Renal cortical epithelial cell (primary cell): Measurements from ENCODE around the gene CFAP52. TPM values are rescaled to one million over a fixed set of nuclear protein-coding genes. Genes with fewer than 3 reads are reported as not detected.
"Not testable (repeated sequence)": the region's sequence is repeated elsewhere in the genome, so short reads cannot be mapped to it uniquely, and the experiment has no call there.

Experiments
- DNase-seq: peaks from one replicate; pipeline ENCODE4 v3.0.0-alpha.2; 2011; ENCODE audit warnings: low read depth
- total RNA-seq: library from RNA; depleted of rRNA; stranded (reverse); fragments of >200 nt; gene quantifications from 2 replicates; pipeline ENCODE4 v1.2.3, GENCODE V29; 2014

Gene CFAP52, protein sequence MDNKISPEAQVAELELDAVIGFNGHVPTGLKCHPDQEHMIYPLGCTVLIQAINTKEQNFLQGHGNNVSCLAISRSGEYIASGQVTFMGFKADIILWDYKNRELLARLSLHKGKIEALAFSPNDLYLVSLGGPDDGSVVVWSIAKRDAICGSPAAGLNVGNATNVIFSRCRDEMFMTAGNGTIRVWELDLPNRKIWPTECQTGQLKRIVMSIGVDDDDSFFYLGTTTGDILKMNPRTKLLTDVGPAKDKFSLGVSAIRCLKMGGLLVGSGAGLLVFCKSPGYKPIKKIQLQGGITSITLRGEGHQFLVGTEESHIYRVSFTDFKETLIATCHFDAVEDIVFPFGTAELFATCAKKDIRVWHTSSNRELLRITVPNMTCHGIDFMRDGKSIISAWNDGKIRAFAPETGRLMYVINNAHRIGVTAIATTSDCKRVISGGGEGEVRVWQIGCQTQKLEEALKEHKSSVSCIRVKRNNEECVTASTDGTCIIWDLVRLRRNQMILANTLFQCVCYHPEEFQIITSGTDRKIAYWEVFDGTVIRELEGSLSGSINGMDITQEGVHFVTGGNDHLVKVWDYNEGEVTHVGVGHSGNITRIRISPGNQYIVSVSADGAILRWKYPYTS
- 1.3 TPM in 1 of 2 replicates, not detected in the other for total RNA-seq

DNA sequence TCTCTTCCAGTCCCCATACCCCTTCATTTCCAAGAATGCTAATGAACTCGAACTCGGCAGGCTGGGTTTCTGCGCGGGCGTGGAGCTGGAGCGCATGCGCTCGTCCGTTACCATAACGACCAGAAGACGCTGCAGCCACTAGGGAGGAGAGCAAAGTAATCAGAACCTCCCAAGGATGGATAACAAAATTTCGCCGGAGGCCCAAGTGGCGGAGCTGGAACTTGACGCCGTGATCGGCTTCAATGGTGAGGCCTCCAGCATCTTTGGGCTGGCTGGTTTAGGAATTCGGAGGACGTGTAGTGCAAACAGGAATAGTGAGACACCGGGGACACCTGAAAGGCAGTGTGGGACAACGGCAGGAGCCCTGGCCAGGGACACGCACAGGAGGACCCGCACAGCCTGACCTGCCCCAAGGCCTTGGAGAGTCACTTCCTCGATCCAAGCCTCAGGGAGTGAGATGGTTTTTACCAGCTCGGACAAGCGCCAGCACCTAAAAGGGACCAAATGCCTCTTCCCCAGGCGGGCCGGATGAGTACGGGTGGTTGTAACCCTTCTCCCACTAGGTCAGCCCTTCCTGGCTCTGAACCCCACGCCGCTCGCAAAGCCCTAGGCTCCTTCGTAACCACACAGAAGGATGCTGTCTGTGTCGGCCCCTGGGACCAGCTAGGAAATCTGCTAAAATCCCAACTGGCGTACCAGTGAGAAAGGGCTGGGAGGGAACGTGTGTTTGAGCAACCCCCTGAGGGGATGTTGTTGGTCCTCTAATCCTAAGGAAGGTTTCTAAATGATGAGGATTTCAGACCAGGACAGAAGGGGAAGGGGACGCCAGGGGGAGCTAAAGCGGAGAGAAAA is at the start of gene CFAP52:
Gene CFAP52, plus strand, starts transcription at position 122 of the 852 bp plus-strand sequence. Its CDS starts 54 bp downstream, at position 176.
- DNase-seq: peak; percentile 63

DNA sequence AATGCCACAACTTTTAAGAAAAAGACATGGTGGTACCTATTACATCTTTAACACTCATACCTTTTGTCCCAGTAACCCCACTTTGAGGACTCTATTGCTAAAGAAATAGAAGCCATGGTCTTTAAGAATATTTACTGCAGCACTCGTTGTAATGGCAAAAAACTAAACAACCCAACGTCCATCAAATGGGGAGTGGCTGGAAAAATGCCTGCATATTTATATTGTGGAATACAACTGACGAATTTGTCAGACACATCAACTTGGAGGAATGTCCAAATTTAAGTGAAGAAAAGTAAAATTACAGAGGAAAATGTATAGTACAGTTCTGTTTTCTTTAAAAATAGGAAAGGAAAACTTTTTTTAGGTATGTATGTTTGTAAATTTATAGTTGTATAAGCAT is 48.7 kb upstream of the CFAP52 start:
- DNase-seq: no peak

DNA sequence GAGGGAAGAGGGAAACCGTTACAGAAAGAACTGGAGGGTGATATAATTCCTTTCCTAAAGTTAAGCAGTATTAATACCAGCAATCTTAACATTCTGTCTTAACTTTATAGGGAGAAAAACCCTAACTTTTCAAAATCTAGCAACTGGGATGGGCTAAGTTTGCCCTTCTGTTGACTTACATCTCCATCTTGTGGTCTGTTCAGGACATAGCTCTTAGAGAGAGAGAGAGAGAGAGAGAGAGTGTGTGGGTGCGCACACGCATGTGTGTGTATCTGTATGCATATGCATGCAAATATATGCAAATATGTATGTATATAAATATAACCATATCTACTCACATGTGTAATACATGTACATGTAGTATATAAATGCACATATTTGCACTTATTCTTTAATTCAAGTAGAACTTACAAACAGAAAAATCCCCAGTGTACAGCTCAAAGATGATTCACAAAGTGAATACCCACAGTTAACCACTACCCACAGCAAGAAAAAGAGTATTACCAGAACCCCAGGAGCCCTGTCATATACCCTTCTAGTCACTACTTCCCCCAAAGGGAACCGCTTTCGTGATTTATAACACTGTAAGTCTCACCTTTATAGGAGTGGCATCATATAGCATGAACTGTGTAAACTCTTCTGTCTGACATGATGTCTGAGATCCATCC is 47.3 kb upstream of the CFAP52 start:
- DNase-seq: peak; percentile 15

DNA sequence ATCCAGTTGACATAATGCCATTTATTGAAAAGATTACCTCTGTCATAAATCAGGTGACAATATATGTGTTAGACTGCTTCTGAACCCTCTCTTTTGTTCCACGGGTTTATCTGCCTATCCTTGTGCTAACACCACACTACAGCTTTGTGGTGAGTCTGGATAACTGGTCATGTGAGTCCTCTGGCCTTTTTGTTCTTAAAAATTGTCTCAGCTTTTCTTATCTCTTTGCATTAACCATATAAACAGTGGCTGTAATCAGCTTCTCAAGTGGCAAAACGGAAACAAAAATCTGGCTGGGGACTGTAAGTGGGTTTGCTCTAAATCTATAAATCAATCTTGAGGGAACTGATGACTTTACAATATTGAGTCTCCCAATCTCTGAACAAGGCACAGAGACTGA is 45.4 kb upstream of the CFAP52 start:
- DNase-seq: no peak

DNA sequence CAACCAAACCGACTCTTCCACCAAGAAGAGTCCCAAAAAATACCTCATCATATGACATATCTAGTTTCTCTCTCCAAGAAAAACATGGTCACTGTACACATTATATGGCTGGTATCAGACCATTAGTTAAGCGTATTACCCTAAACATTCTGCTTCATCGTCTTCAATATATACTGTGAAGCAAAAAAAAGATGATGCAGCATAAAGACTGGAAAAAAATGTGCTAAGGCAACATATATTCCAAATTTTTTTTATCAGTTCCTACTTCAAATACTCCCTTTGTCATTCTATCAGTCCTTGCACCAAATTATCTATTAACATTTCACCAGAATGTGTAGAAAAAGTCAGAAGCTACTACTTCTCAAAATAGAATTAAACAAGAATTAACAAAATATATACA is 43.7 kb upstream of the CFAP52 start:
- DNase-seq: no peak

DNA sequence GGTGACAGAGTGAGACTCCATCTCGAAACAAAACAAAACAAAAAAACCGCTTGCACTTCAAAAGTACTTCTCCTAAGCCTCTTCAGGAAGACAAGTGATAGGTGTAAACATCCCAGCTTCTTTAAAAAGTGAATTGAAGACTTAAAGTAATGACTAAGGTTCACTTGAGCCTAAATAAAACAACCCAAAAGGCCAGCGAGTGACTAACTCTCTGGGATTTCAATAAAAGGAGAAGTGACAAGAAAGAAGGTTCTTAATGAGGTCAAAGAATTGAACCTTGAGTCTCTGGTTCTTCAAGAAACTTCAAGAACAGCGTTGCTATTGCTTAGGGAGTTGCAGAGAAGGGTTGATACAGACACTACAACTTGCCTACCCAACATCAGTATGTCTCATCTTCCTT is 43.0 kb upstream of the CFAP52 start:
- no peak for DNase-seq

DNA sequence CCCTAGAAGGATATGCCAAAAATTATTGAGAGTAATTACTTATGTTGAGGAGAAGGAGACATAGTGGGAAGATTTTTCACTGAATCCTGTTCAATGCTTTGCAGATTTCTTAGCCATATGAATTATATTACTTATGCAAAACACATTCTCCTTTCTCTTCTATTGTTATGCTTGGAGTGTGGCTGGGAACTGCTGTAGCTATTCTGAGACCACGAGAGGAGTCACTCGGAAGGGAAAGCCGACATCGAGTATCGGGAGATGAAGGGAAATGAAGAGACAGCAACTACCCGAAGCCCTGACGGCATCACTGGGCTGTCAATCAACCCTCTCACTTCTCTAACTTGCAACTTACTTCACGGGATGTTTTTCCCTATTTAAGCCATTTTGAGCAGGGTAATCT is 40.4 kb upstream of the CFAP52 start:
- DNase-seq: no peak

DNA sequence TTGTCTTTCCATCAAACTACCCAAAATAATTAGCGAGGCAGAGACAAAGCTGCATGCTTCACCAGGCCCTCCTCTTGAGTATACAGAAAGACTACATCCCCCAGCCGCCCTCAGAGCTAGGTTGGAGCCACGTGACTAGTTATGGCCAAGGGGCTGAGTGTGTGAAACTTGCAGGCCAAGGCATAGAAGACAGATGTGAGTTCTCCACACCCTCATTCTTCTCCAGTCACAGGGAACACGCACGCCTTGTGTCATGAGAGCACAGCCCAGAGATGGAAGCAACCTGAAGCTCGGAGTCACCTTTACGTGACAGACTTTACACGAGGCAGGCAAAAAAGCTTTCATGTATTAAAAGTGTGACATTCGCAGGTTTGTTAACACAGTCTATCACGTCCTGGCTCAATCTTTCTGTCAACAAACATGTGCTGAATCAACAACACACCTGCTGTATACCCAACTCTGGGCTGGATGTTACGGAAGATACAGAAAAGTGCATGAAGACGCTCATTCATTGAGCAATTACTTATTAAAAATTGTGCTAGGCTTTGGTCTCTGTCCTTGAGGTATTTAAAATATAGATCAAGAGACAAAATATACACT is 39.2 kb upstream of the CFAP52 start:
- DNase-seq: no peak

DNA sequence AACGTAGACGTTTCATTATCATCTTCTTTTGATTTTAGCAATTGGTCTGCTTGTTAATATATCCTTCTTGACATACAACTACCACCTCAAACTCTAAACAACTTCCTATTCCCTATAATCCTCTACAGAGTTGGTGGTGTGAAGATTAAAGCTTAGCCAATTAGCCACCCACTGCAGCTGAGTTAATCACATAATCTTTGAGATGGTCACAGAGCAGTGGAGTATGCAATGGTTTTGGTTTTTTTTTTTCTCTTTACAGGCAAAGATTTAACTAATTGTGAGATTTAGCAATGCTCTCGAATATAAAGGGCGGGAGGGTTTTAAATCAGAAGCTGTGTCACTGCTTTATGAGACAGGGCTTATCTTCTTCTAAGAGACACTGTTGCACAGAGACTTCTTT is 37.8 kb upstream of the CFAP52 start:
- DNase-seq: no peak

DNA sequence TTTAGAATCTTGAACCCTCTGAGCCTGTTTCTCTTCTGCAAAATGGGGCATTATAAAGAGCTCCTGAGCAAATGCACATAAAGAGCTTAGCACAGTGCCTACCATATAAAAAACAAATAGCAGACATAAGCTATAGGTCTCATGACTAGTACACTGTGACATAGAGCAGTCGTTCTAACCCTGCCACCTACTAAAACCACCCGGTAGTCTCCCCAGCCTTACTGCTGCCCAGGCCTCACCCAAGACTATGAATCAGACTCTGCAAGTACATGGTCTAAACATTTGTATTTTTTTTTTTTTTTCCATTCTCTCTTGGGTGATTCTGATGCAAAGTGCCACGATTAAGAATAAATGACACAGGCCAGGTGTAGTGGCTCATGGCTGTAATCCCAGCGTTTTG is 34.7 kb upstream of the CFAP52 start:
- DNase-seq: no peak

DNA sequence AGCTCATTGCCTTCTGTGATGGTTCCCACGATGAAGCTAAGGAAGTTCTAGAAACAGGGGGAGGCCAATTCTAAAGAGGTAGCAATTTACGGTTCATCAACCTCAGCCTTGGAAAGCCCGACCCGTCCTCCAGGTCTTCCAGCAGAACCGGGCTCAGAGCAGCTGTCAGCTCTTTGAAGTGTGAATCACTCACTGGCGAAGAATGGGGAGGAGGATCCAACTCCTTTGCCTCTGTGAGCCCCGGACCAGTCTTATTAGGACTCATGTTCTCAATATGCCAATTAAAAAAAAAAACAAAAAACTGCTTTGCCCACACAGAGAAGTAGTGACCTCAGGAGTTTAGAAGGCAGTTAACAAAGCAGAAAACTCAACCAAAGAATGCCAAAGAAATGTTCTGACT is 32.2 kb upstream of the CFAP52 start:
- peak; percentile 19 for DNase-seq

DNA sequence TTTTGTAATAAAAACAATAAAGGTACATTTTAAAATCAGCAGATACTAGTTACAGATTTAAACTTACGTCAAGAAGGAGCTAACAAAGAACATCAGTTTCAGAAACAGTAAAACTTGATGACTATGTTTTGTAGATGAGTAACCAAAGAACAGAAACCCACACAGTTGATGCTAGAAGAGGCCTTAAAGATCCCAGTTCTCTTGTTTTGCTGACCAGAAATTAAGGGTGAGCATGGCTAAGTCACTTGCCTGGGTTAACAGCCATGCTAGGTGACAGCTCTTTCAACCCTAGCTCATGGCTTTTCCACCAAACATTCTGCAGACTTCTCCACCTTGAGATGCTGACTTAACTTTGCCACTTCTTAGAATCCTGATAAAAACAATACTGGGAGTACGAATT is 27.2 kb upstream of the CFAP52 start:
- peak; percentile 26 for DNase-seq

DNA sequence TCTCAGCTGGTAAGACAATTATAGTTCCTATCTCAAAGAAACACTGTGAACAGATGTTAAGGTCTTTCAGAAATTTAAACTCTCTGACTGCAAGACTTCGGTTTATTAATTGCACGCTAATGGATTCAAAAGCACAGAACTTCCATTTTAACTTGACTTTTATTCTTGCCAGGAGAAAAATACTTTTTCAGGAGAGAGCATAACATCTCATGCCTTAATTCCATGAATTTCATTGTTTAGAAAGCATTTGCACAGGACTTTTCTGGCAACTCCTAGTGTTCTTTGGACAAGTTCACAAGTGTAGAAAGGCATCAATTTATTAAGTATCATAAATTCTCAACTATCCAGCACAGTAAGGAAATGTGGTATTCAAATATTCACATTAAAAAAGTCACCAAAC is 23.3 kb upstream of the CFAP52 start:
- DNase-seq: no peak

DNA sequence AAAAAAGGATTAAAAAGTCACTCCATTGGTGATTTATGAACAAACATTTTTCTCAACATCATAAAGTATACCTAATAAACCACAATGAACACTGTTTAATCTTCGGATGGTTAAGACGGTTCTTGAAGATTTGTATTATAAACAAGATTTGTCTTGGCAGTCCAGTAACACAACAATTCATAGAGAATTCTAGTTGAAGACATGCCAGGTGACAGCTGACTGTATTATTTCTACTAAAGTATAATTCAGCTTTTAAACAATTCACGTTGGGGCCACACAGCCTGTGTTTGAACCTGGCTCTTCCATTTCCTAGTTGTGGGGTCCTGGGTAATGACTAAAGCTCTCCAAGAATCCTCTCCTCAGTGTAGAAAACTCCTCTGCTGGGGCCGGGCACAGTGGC is 22.8 kb upstream of the CFAP52 start:
- no peak for DNase-seq

DNA sequence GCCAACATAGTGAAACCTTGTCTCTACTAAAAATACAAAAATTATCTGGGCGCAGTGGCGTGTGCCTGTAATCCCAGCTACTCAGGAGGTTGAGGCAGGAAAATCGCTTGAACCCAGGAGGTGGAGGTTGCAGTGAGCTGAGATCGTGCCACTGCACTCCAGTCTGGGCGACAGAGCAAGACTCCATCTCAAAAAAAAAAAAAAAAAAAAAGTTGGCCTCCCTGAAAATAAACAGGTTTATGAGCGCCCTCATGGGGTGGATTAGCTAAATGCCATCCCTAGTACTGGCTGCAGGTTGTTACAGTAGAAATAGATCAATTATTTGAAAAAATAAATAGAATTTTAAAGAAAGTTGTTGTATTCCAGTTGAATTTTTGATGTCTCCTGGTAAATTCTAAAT is 21.7 kb upstream of the CFAP52 start:
- peak; percentile 51 for DNase-seq

DNA sequence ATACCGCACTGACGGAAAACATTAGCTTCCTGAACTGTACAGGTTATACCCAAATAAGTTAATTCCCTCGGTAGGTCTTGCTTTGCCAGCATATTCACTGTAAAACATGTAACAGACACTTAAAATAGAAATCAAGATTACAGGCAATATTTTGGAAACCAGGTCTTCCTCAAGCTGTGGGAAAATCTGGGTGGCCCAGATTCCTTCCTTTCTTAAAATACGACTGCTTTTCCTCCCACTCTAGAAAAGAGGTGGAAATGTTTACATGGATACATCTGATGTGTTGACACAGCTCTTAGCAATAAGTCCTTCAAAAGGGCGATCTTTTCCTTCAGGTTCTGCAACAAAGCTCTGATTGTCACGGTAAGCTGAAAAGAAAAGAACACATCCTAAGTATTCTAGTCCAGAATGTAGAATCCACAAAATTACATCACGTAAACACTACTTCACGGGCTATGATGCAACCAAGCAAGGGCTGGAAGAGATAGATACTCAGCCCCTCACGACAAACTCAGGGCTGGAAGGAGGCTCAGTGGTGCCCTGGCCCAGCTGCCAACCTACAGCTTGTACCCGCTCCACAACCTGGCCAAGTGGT is 19.2 kb upstream of the CFAP52 start:
- DNase-seq: no peak

DNA sequence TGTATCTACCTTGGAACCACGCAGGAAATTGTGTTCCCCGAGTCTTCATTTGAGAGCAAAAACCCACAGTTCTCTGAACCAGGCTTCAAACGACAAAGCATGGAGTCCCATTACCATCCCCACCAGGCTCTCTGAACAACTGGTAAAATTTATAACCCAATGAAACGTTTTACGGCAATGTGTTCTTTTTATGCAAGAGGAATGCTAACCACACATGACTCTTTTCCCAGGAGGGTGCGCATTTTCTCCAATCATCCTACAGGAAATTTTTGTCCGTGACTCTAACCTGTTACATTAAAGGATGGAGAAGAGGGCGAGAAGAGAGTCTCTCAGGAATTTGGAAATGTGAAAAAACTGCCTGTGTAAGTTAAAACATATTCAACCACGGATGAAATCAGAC is 18.6 kb upstream of the CFAP52 start:
- DNase-seq: no peak

DNA sequence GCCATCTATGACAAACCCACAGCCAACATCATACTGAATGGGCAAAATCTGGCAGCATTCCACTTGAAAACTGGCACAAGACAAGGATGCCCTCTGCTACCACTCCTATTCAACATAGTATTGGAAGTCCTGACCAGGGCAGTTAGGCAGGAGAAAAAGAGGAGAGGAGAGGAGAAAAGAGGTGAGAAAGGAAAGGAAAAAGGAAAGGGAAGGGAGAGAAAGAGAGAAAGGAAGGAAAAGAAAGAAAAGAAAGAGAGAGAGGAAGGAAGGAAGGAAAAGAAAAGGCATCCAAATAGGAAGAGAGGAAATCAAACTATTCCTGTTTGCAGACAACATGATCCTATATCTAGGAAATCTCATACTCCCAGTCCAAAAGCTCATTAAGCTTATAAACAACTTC is 12.3 kb upstream of the CFAP52 start:
- no peak for DNase-seq

DNA sequence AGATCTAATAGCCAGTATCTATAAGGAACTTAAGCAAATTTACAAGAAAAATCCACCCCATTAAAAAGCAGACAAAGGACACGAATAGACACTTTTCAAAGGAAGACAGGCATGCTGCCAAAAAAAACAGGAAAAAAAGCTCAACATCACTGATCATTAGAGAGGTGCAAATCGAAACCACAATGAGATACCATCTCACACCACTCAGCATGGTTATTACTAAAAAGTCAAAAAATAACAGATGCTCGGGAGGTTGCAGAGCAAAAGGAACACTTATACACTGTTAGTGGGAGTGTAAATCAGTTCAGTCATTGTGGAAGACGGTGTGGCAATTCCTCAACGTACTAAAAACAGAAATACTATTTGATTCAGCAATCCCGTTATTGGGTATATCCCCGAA is 10.4 kb upstream of the CFAP52 start:
- DNase-seq: no peak

DNA sequence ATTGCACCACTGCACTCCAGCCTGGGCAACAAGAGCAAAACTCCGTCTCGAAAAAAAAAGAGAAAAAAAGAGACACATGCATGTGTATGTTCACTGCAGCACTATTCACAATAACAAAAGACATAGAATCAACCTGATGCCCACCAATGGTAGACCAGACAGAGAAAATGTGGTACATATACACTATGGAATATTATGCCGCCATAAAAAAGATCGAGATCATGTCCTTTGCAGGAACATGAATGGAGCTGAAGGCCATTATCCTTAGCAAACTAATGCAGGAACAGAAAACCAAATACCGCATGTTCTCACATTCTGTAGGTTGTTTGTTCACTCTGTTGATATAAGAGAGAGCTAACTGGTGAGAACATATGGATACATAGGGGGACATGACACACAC is 9.7 kb upstream of the CFAP52 start:
- DNase-seq: not testable (repeated sequence)

DNA sequence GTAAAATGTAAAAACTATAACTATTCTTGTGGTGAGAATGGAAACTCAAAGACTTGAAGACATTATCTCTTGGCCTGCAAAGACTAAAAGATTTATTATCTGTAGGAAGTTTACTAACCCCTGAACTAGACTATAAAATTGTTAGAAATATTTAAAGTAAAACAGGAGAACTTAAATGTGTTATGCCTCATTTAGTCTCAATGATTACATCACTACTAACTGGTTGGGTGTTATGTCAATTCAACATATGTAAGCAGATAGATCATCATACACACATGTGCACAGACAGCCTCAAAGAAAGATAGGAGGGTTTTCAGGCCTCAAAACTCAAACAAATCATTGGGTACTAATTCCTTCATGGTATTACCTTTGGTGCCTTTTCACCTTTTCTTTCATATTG is 8.4 kb upstream of the CFAP52 start:
- DNase-seq: no peak
